CD14-positive monocyte (primary cell): ENCODE data around the gene SHQ1. TPM values are rescaled to one million over a fixed set of nuclear protein-coding genes. Genes with fewer than 3 reads are reported as not detected.

ENCODE experiments used
- DNase-seq, 3 donors: peaks; one replicate each; pipeline ENCODE4 v3.0.0-alpha.2; 2011 to 2022
- H2AFZ ChIP-seq: 2 replicates; pipeline ENCODE4 v1.6.0; 2012; ENCODE audit warnings: mild to moderate bottlenecking, low read depth, low read length, inconsistent platforms; ENCODE audit not compliant: insufficient read depth, poor library complexity, severe bottlenecking
- H3K27ac ChIP-seq, 2 donors: 1 replicate in 1 of 2; 2 replicates in 1 of 2; pipeline ENCODE4 v1.5.1; 2012 to 2013; ENCODE audit warnings: low read length in 2 of 2, control low read depth in 1 of 2, inconsistent platforms in 1 of 2, low read depth in 1 of 2, mild to moderate bottlenecking in 1 of 2
- H3K27me3 ChIP-seq, 2 donors: one replicate each; pipeline versions ENCODE4 v1.6.0 to v1.6.1; 2011 to 2013; ENCODE audit warnings: low read length in 2 of 2; ENCODE audit not compliant: control insufficient read depth in 2 of 2, insufficient read depth in 2 of 2
- H3K36me3 ChIP-seq, 2 donors: replicated peaks in 1 of 2; 1 replicate in 1 of 2; 2 replicates in 1 of 2; pipeline versions ENCODE4 v1.5.1 to v1.6.1; 2012 to 2013; ENCODE audit warnings: low read length in 2 of 2, control low read depth in 1 of 2, inconsistent platforms in 1 of 2, mild to moderate bottlenecking in 1 of 2; ENCODE audit not compliant: insufficient read depth in 2 of 2, control insufficient read depth in 1 of 2
- H3K4me1 ChIP-seq, 2 donors: 1 replicate in 1 of 2; 2 replicates in 1 of 2; pipeline versions ENCODE4 v1.5.1 to v1.6.1; 2012 to 2013; ENCODE audit warnings: low read length in 2 of 2, control low read depth in 1 of 2, inconsistent platforms in 1 of 2, mild to moderate bottlenecking in 1 of 2, moderate library complexity in 1 of 2; ENCODE audit not compliant: insufficient read depth in 2 of 2, control insufficient read depth in 1 of 2
- H3K4me2 ChIP-seq: replicated peaks from 2 replicates; pipeline ENCODE3; 2012; ENCODE audit warnings: low read length, moderate library complexity, mild to moderate bottlenecking; ENCODE audit not compliant: poor library complexity, severe bottlenecking; ENCODE audit errors: extremely low read depth
- H3K4me3 ChIP-seq, 3 experiments: fragments of 200-600 bp in 1 of 3; sonication (generic) in 1 of 3; replicated peaks in 1 of 3; 1 replicate in 2 of 3; 2 replicates in 1 of 3; pipeline ENCODE4 v1.5.1; 2011 to 2013; ENCODE audit warnings: low read length in 3 of 3, mild to moderate bottlenecking in 3 of 3, control low read depth in 2 of 3, low read depth in 2 of 3, inconsistent platforms in 1 of 3, moderate library complexity in 1 of 3
- H3K79me2 ChIP-seq: 2 replicates; pipeline ENCODE4 v1.6.0; 2012; ENCODE audit warnings: mild to moderate bottlenecking, control low read depth, inconsistent platforms, low read length, moderate library complexity; ENCODE audit not compliant: insufficient read depth
- H3K9ac ChIP-seq: 2 replicates; pipeline ENCODE4 v1.6.0; 2017; ENCODE audit warnings: low read length, mild to moderate bottlenecking; ENCODE audit not compliant: insufficient read depth, poor library complexity, severe bottlenecking
- H3K9me3 ChIP-seq, 2 donors: replicated peaks in 1 of 2; 1 replicate in 1 of 2; 2 replicates in 1 of 2; pipeline versions ENCODE4 v1.5.1 to v1.6.1; 2012 to 2013; ENCODE audit warnings: low read length in 2 of 2, control low read depth in 1 of 2; ENCODE audit not compliant: control insufficient read depth in 1 of 2, insufficient read depth in 1 of 2
- H4K20me1 ChIP-seq: 2 replicates; pipeline ENCODE4 v1.6.0; 2012; ENCODE audit warnings: mild to moderate bottlenecking, low read length, control low read depth, moderate library complexity; ENCODE audit not compliant: insufficient read depth
- H3K27ac Mint-ChIP-seq, 7 donors: one replicate each; pipeline ENCODE4 v1.8.0; 2020; ENCODE audit warnings: mild to moderate bottlenecking in 7 of 7, mixed read lengths in 7 of 7, moderate library complexity in 6 of 7, inconsistent platforms in 2 of 7
- H3K27me3 Mint-ChIP-seq, 3 donors: one replicate each; pipeline ENCODE4 v1.8.0; 2021 to 2022; ENCODE audit warnings: low read depth in 3 of 3, mild to moderate bottlenecking in 3 of 3, mixed read lengths in 3 of 3, moderate library complexity in 3 of 3, inconsistent platforms in 1 of 3
- H3K36me3 Mint-ChIP-seq, 2 donors: one replicate each; pipeline ENCODE4 v1.8.0; 2020; ENCODE audit warnings: mixed read lengths in 2 of 2, inconsistent platforms in 1 of 2, mild to moderate bottlenecking in 1 of 2
- H3K4me1 Mint-ChIP-seq: one replicate; pipeline ENCODE4 v1.8.0; 2020; ENCODE audit warnings: mild to moderate bottlenecking, mixed read lengths
- H3K4me3 Mint-ChIP-seq, 2 donors: one replicate each; pipeline ENCODE4 v1.8.0; 2020; ENCODE audit warnings: mild to moderate bottlenecking in 2 of 2, mixed read lengths in 2 of 2, moderate library complexity in 1 of 2
- H3K9me3 Mint-ChIP-seq, 7 donors: one replicate each; pipeline ENCODE4 v1.8.0; 2020 to 2022; ENCODE audit warnings: mixed read lengths in 7 of 7, mild to moderate bottlenecking in 6 of 7, moderate library complexity in 6 of 7, inconsistent platforms in 2 of 7
- WGBS: methylation state at CpG from one replicate; pipeline ENCODE4 v1.1.5; 2013; ENCODE audit warnings: missing lambda C conversion rate; ENCODE audit not compliant: insufficient coverage; 5-methylcytosine and 5-hydroxymethylcytosine counted together
- intact Hi-C, 2 donors: fragments of 100-400 bp; cut with micrococcal nuclease; formaldehyde crosslinking; loops; one replicate each; pipeline versions ENCODE4 v1.15.0 to v1.15.1; 2023
- polyA plus RNA-seq, 3 donors: library from polyadenylated mRNA; depleted of rRNA in 1 of 3; unstranded in 2 of 3; stranded (reverse) in 1 of 3; fragments of 300-500 nt in 2 of 3; fragments of >200 nt in 1 of 3; fragmentation: Illumina TruSeq in 2 of 3; gene quantifications; 1 replicate in 2 of 3; 2 replicates in 1 of 3; pipeline ENCODE4 v1.2.3, GENCODE V29; 2012 to 2021
- TF ChIP-seq, protein P1 (sequence below): fragments of 200-600 bp; IDR thresholded peaks from one replicate; pipeline ENCODE4 v1.8.0; 2022; ENCODE audit warnings: antibody characterized with exemption, mild to moderate bottlenecking

SHQ1 gene
- polyA plus RNA-seq, 3 donors: 3.5 to 31.6 (median 8.2) TPM

- Histone ChIP-seq H3K27ac (no peak overlapping the region), H3K27me3 (peaks cover 31 to 42% of the 10 kb centered on the region in 2 donors), H3K36me3 (no peaks in the 10 kb centered on the region), H3K9ac (no peak overlapping the region), H3K9me3 (peaks cover 0 to 5% of the 10 kb centered on the region in 2 donors), H3K4me3 (no peak overlapping the region), H3K4me1 (peaks cover 16 to 28% of the 10 kb centered on the region in 2 donors), H3K79me2 (no peaks in the 10 kb centered on the region), H3K4me2 (no peak overlapping the region), H4K20me1 (no peaks in the 10 kb centered on the region), H2AFZ (no peak overlapping the region)
- TF ChIP-seq, protein P1, sequence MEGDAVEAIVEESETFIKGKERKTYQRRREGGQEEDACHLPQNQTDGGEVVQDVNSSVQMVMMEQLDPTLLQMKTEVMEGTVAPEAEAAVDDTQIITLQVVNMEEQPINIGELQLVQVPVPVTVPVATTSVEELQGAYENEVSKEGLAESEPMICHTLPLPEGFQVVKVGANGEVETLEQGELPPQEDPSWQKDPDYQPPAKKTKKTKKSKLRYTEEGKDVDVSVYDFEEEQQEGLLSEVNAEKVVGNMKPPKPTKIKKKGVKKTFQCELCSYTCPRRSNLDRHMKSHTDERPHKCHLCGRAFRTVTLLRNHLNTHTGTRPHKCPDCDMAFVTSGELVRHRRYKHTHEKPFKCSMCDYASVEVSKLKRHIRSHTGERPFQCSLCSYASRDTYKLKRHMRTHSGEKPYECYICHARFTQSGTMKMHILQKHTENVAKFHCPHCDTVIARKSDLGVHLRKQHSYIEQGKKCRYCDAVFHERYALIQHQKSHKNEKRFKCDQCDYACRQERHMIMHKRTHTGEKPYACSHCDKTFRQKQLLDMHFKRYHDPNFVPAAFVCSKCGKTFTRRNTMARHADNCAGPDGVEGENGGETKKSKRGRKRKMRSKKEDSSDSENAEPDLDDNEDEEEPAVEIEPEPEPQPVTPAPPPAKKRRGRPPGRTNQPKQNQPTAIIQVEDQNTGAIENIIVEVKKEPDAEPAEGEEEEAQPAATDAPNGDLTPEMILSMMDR: no peak
- no peak for DNase-seq
- H3K9me3 Mint-ChIP-seq: peaks cover 0 to 9% (median 2%) of the 10 kb centered on the region in 7 donors
- H3K27ac Mint-ChIP-seq: no peak overlapping the region
- 87% methylated on average over 2 of the region's 13 CpGs for WGBS
- intact Hi-C loops: no loop called here
- H3K27me3 Mint-ChIP-seq: peaks cover 37 to 49% (median 43%) of the 10 kb centered on the region in 3 donors
- peaks cover 38% of the 10 kb centered on the region for H3K4me1 Mint-ChIP-seq
- H3K4me3 Mint-ChIP-seq: peak overlapping the region in 1 of 2 donors; percentile 87
- H3K36me3 Mint-ChIP-seq: peaks cover 0 to 5% of the 10 kb centered on the region in 2 donors
Measured at GRCh38 chr3:72889310-72890165, 41.3 kb upstream of the SHQ1 start.

- intact Hi-C loops: no loop called here
- H3K4me1 Mint-ChIP-seq: peaks cover 33% of the 10 kb centered on the region
- no peak overlapping the region for H3K9ac ChIP-seq
- TF ChIP-seq, protein P1: no peak
- no peak overlapping the region for H3K27ac ChIP-seq
- no peak for DNase-seq
- peaks cover 37 to 49% (median 41%) of the 10 kb centered on the region in 3 donors for H3K27me3 Mint-ChIP-seq
- no peaks in the 10 kb centered on the region for H3K36me3 ChIP-seq
- no peaks in the 10 kb centered on the region for H4K20me1 ChIP-seq
- peak overlapping the region; percentile 67 to 87 for H3K4me3 Mint-ChIP-seq
- H3K9me3 ChIP-seq: peaks cover 0 to 5% of the 10 kb centered on the region in 2 donors
- WGBS: 36% methylated on average over 11 of the region's 21 CpGs
- peak overlapping the region; percentile 61 for H3K4me2 ChIP-seq
- H3K27ac Mint-ChIP-seq: no peak overlapping the region
- peaks cover 0 to 5% of the 10 kb centered on the region in 2 donors for H3K36me3 Mint-ChIP-seq
- H3K79me2 ChIP-seq: no peaks in the 10 kb centered on the region
- H3K27me3 ChIP-seq: peaks cover 31 to 42% of the 10 kb centered on the region in 2 donors
- peaks cover 13 to 23% of the 10 kb centered on the region in 2 donors for H3K4me1 ChIP-seq
- no peak overlapping the region for H2AFZ ChIP-seq
- H3K9me3 Mint-ChIP-seq: peaks cover 0 to 9% (median 2%) of the 10 kb centered on the region in 7 donors
- H3K4me3 ChIP-seq: peak overlapping the region in 1 of 3 experiments; percentile 53
Measured at GRCh38 chr3:72888546-72889309, 40.5 kb upstream of the SHQ1 start.
